GM10248 (cell line): ENCODE results near the gene TMEM107.
"Not testable (repeated sequence)": the region's sequence is repeated elsewhere in the genome, so short reads cannot be mapped to it uniquely, and the experiment has no call there.

Source experiments
- CTCF ChIA-PET: fragments of 300-600 bp; sonication (Branson Sonifier 250); formaldehyde crosslinking; extraction: SDS; loops from one replicate; lab custom pipeline; 2021; ENCODE audit warnings: antibody characterized with exemption; lab: Yijun Ruan, JAX
- POLR2A ChIA-PET: fragments of 350-650 bp; sonication (Branson Sonifier 250); formaldehyde crosslinking; extraction: SDS; loops from one replicate; lab custom pipeline; 2020; ENCODE audit warnings: antibody characterized with exemption; lab: Yijun Ruan, JAX
- DNase-seq: peaks from one replicate; pipeline ENCODE4 v3.0.0; 2012; ENCODE audit errors: extremely low spot score
- TF ChIP-seq, protein P1 (sequence below): IDR thresholded peaks from 2 replicates; pipeline ENCODE4 v1.5.1; 2012; ENCODE audit warnings: mild to moderate bottlenecking, low read depth; ENCODE audit errors: extremely low read depth, missing control alignments, control extremely low read depth

The TMEM107 gene

DNA sequence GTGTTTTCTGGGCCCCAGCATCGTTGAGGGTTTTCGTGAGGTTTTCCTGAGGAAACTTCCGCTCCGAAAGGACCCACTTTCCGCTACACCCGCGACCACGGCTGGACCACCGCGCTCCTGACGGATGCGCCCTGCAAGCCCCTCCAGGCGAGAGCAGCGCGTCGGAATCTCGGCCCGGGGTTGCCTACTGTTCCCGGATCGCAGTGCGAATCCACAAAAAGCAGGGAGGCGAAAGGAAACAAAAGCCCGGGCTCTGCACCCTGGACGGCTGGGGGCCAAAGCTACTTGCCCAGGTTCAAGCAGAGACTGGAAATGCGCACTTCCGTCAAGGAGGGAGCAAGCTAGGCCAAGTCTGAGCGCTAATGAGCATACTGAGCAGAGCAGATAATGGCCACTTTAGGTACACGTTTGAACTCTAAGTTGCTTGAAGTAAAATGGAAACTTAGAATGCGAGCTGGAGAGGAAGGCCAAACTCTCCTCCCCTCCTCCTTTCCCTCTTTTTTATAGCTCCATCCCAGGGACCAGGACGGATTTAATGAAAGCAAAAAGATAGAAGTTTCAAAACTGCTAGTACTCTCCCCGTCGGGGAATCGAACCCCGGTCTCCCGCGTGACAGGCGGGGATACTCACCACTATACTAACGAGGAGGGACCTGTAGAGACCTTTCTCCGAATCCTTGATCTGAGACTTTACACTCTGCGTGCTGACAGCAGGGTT lies 45.6 kb upstream of the TMEM107 start:
- POLR2A ChIA-PET, result interaction anchor here (0.6 to 3.9 kb wide), 10 partner anchors 9 to 103 kb away, joined by 3 to 27 read pairs (median 3); partner anchors contain the start of genes ALOXE3, AURKB, BORCS6 and CTC1
- TF ChIP-seq, protein P1, sequence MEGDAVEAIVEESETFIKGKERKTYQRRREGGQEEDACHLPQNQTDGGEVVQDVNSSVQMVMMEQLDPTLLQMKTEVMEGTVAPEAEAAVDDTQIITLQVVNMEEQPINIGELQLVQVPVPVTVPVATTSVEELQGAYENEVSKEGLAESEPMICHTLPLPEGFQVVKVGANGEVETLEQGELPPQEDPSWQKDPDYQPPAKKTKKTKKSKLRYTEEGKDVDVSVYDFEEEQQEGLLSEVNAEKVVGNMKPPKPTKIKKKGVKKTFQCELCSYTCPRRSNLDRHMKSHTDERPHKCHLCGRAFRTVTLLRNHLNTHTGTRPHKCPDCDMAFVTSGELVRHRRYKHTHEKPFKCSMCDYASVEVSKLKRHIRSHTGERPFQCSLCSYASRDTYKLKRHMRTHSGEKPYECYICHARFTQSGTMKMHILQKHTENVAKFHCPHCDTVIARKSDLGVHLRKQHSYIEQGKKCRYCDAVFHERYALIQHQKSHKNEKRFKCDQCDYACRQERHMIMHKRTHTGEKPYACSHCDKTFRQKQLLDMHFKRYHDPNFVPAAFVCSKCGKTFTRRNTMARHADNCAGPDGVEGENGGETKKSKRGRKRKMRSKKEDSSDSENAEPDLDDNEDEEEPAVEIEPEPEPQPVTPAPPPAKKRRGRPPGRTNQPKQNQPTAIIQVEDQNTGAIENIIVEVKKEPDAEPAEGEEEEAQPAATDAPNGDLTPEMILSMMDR, result no peak
- CTCF ChIA-PET, result interaction anchor here (0.6 to 4.0 kb wide), 15 partner anchors 9 to 162 kb away, joined by 3 to 30 read pairs (median 4); partner anchors contain the start of genes ALOXE3, AURKB, BORCS6 and CTC1
- DNase-seq, result peak; percentile 68

GRCh38 chr17:8220783-8221662 lies 44.8 kb upstream of the TMEM107 start:
- DNase-seq, result peak; percentile 70
- CTCF ChIA-PET, result interaction anchor here (0.6 to 4.0 kb wide), 15 partner anchors 10 to 162 kb away, joined by 3 to 30 read pairs (median 4); partner anchors contain the start of genes ALOXE3, AURKB, BORCS6 and CTC1
- POLR2A ChIA-PET, result interaction anchor here (0.7 to 3.9 kb wide), 8 partner anchors 11 to 102 kb away, joined by 3 to 27 read pairs (median 4); partner anchors contain the start of genes ALOXE3, AURKB, BORCS6 and CTC1
- TF ChIP-seq, protein P1, result no peak

- CTCF ChIA-PET, POLR2A ChIA-PET, DNase-seq: not testable (repeated sequence)
Measured at GRCh38 chr17:8214000-8214399, 37.8 kb upstream of the TMEM107 start.

DNA sequence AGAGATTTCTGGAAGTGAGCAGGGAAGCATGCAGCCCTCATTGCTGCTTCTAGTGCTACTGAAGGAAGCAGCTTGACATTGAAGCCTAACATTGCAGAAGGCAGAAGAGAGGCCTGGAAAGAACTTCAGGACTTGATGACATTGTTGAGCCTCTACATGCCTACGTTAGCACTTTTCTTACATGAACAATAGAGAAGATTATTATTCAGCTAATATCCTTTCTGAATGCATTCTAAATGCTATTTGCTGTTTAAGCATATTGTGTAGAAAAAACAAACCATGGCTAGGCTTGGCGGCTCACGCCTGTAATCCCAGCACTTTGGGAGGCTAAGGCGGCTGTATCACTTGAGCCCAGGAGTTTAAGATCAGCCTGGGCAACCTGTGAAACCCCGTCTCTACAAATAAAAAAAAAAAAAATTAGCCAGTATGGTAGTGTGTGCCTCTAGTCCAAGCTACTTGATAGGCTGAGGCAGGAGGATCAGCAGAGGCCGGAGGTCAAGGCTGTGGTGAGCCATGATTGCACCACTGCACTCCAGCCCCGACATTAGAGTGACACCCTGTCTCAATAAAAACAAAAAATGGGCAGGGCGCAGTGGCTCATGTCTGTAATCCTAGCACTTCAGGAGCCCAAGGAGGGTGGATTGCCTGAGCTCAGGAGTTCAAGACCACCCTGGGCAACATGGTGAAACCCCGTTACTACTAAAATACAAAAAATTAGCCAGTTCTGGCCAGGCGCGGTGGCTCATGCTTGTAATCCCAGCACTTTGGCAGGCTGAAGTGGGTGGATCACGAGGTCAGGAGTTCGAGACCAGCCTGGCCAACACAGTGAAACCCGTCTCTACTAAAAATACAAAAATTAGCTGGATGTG lies 36.4 kb upstream of the TMEM107 start:
- CTCF ChIA-PET, result interaction anchor here (1.0 to 4.2 kb wide), 3 partner anchors 10 to 54 kb away, joined by 3 to 18 read pairs (median 3); no protein-coding TSS in a partner anchor
- POLR2A ChIA-PET, result interaction anchor here (0.6 kb wide), 1 partner anchor 10 kb away, joined by 3 read pairs; no protein-coding TSS in a partner anchor
- TF ChIP-seq, protein P1, result no peak
- no peak for DNase-seq

GRCh38 chr17:8210761-8211458 lies 34.7 kb upstream of the TMEM107 start:
- TF ChIP-seq, protein P1, result no peak
- CTCF ChIA-PET, result interaction anchor here (1.0 to 4.2 kb wide), 5 partner anchors 8 to 34 kb away, joined by 3 to 18 read pairs (median 5); no protein-coding TSS in a partner anchor

More at GRCh38 chr17:8210761-8211458, 34.7 kb upstream of the TMEM107 start:
- DNase-seq, result no peak
- POLR2A ChIA-PET, result interaction anchor here (0.7 to 2.0 kb wide), 7 partner anchors 9 to 73 kb away, joined by 3 to 18 read pairs (median 6); partner anchors contain the start of gene BORCS6
